Fibroblast of lung (primary cell): ENCODE data around the gene PLD1. TPM values are rescaled to one million over a fixed set of nuclear protein-coding genes. Genes with fewer than 3 reads are reported as not detected.
A peak's percentile ranks its signal among the peaks of the same experiment; 100 is the strongest.

Experiments
- DNase-seq, 2 donors: peaks; one replicate each; pipeline versions ENCODE4 v3.0.0 to v3.0.0-alpha.2; 2010; ENCODE audit warnings: low read depth in 2 of 2
- H2AFZ ChIP-seq: 2 replicates; pipeline ENCODE4 v1.5.1; 2012; ENCODE audit warnings: low read length, control low read depth, inconsistent platforms
- H3K27ac ChIP-seq: 2 replicates; pipeline ENCODE4 v1.5.1; 2011; ENCODE audit warnings: low read length, control low read depth; ENCODE audit not compliant: insufficient read depth
- H3K27me3 ChIP-seq: 2 replicates; pipeline ENCODE4 v1.5.1; 2011; ENCODE audit warnings: mild to moderate bottlenecking, low read length; ENCODE audit not compliant: control insufficient read depth, insufficient read depth
- H3K36me3 ChIP-seq: 2 replicates; pipeline ENCODE4 v1.5.1; 2011; ENCODE audit warnings: low read length; ENCODE audit not compliant: control insufficient read depth, insufficient read depth
- H3K4me1 ChIP-seq: 2 replicates; pipeline ENCODE4 v1.5.1; 2011; ENCODE audit warnings: low read length; ENCODE audit not compliant: control insufficient read depth, insufficient read depth; ENCODE audit errors: extremely low read depth
- H3K4me2 ChIP-seq: 2 replicates; pipeline ENCODE4 v1.5.1; 2011; ENCODE audit warnings: low read length, control low read depth; ENCODE audit not compliant: insufficient read depth; ENCODE audit errors: extremely low read depth
- H3K4me3 ChIP-seq, 4 experiments: fragments of 200-600 bp in 1 of 4; sonication (generic) in 1 of 4; replicated peaks in 1 of 4; 2 replicates each; pipeline ENCODE4 v1.5.1; 2011 to 2016; ENCODE audit warnings: low read length in 4 of 4, low read depth in 3 of 4, mild to moderate bottlenecking in 3 of 4, control low read depth in 2 of 4, inconsistent platforms in 1 of 4, mixed read lengths in 1 of 4; ENCODE audit not compliant: insufficient read depth in 1 of 4; ENCODE audit errors: control extremely low read depth in 1 of 4
- H3K79me2 ChIP-seq: 2 replicates; pipeline ENCODE4 v1.5.1; 2012; ENCODE audit warnings: mild to moderate bottlenecking, low read length, inconsistent platforms; ENCODE audit not compliant: control insufficient read depth, insufficient read depth
- H3K9ac ChIP-seq: 2 replicates; pipeline ENCODE4 v1.5.1; 2011; ENCODE audit warnings: mild to moderate bottlenecking, low read length, control low read depth; ENCODE audit not compliant: insufficient read depth
- H3K9me3 ChIP-seq: 2 replicates; pipeline ENCODE4 v1.5.1; 2012; ENCODE audit warnings: low read depth, low read length; ENCODE audit not compliant: control insufficient read depth, insufficient read depth
- H4K20me1 ChIP-seq: 2 replicates; pipeline ENCODE4 v1.5.1; 2011; ENCODE audit warnings: low read length; ENCODE audit not compliant: control insufficient read depth, insufficient read depth; ENCODE audit errors: extremely low read depth
- CTCF ChIP-seq, 2 donors: IDR thresholded peaks in 1 of 2; conservative IDR thresholded peaks in 1 of 2; 1 replicate in 1 of 2; 2 replicates in 1 of 2; pipeline ENCODE4 v1.5.1; 2011 to 2012; ENCODE audit warnings: low read length in 2 of 2, control low read depth in 1 of 2, inconsistent platforms in 1 of 2, low read depth in 1 of 2, mild to moderate bottlenecking in 1 of 2
- EZH2 ChIP-seq: IDR thresholded peaks from 2 replicates; pipeline ENCODE4 v1.5.1; 2012; ENCODE audit warnings: low read length, control low read depth, mild to moderate bottlenecking; ENCODE audit errors: missing control alignments
- polyA plus RNA-seq, 2 donors: library from polyadenylated mRNA; depleted of rRNA in 1 of 2; stranded (reverse) in 1 of 2; unstranded in 1 of 2; fragments of >200 nt; gene quantifications; 2 replicates each; pipeline ENCODE4 v1.2.1, GENCODE V29; 2011 to 2012; ENCODE audit warnings: missing spikeins in 1 of 2
- total RNA-seq: library from RNA; depleted of rRNA; stranded (reverse); fragments of >200 nt; gene quantifications from 2 replicates; pipeline ENCODE4 v1.2.1, GENCODE V29; 2014

The PLD1 gene
- total and polyA plus RNA-seq, 2 donors (not counting 1 experiment from before 2014, with no cell fraction given), result 10.8 to 18.8 TPM

GRCh38 chr3:171585039-171585438, 225.2 kb downstream of the PLD1 start:
- no peaks in the 10 kb centered on the region for H3K79me2 ChIP-seq
- H3K4me3 ChIP-seq, result no peak overlapping the region
- H3K27me3 ChIP-seq, result no peaks in the 10 kb centered on the region
- H3K9me3 ChIP-seq, result no peaks in the 10 kb centered on the region
- no peaks in the 10 kb centered on the region for H4K20me1 ChIP-seq
- DNase-seq, result peak in 1 of 2 donors; percentile 3
- no peaks in the 10 kb centered on the region for H3K36me3 ChIP-seq
- H3K4me1 ChIP-seq, result no peaks in the 10 kb centered on the region
- TF ChIP-seq CTCF (conservative IDR thresholded peaks at IDR 0.05 in 1 of 2, IDR thresholded peaks at IDR 0.05 in 1 of 2; ENCODE audit: low read depth in 1 of 2, low read length in 2 of 2) (no peak), EZH2 (no peak)
- no peak overlapping the region for H3K9ac ChIP-seq
- H3K4me2 ChIP-seq, result no peak overlapping the region
- no peak overlapping the region for H3K27ac ChIP-seq
- no peak overlapping the region for H2AFZ ChIP-seq

GRCh38 chr3:171584100-171584499, 226.2 kb downstream of the PLD1 start:
- no peak for DNase-seq
- Histone ChIP-seq H3K27me3 (no peaks in the 10 kb centered on the region), H2AFZ (no peak overlapping the region), H3K4me2 (no peak overlapping the region), H3K9me3 (no peaks in the 10 kb centered on the region), H4K20me1 (no peaks in the 10 kb centered on the region), H3K79me2 (no peaks in the 10 kb centered on the region), H3K4me1 (no peaks in the 10 kb centered on the region), H3K9ac (no peak overlapping the region), H3K36me3 (no peaks in the 10 kb centered on the region), H3K27ac (no peak overlapping the region), H3K4me3 (no peak overlapping the region)
- TF ChIP-seq CTCF (conservative IDR thresholded peaks at IDR 0.05 in 1 of 2, IDR thresholded peaks at IDR 0.05 in 1 of 2; ENCODE audit: low read depth in 1 of 2, low read length in 2 of 2) (no peak), EZH2 (no peak)

- H4K20me1 ChIP-seq, result no peaks in the 10 kb centered on the region
- H3K9me3 ChIP-seq, result no peaks in the 10 kb centered on the region
- no peak overlapping the region for H3K9ac ChIP-seq
- no peaks in the 10 kb centered on the region for H3K79me2 ChIP-seq
- H3K36me3 ChIP-seq, result no peaks in the 10 kb centered on the region
- no peak overlapping the region for H2AFZ ChIP-seq
- TF ChIP-seq CTCF (conservative IDR thresholded peaks at IDR 0.05 in 1 of 2, IDR thresholded peaks at IDR 0.05 in 1 of 2; ENCODE audit: low read depth in 1 of 2, low read length in 2 of 2) (no peak), EZH2 (no peak)
- no peaks in the 10 kb centered on the region for H3K27me3 ChIP-seq
- H3K4me2 ChIP-seq, result no peak overlapping the region
- H3K4me3 ChIP-seq, result no peak overlapping the region
- H3K27ac ChIP-seq, result no peak overlapping the region
- peak in 1 of 2 donors; percentile 40 for DNase-seq
- no peaks in the 10 kb centered on the region for H3K4me1 ChIP-seq
Observed at GRCh38 chr3:171574556-171575240, 235.6 kb downstream of the PLD1 start.
